PC-3 (cell line): ENCODE results near the gene CDAN1.

Experiments
- CTCF ChIP-seq: fragments of 300-600 bp; sonication (generic); conservative IDR thresholded peaks from 2 replicates; pipeline ENCODE4 v1.5.1; 2017; ENCODE audit warnings: antibody characterized with exemption, low read depth, mild to moderate bottlenecking, low read length
- EZH2 ChIP-seq: fragments of 300-600 bp; sonication (generic); IDR thresholded peaks from one replicate; pipeline ENCODE4 v1.6.1; 2017; ENCODE audit warnings: antibody characterized with exemption, mild to moderate bottlenecking, low read length; ENCODE audit not compliant: unreplicated experiment
- EZH2phosphoT487 ChIP-seq: fragments of 300-600 bp; sonication (generic); IDR thresholded peaks from 2 replicates; pipeline ENCODE4 v1.6.1; 2018; ENCODE audit warnings: mild to moderate bottlenecking, antibody characterized with exemption, low read length, borderline replicate concordance

GRCh38 chr15:42688301-42688700 lies 48.6 kb downstream of the CDAN1 start:
- no peak for TF ChIP-seq CTCF
- no peak for TF ChIP-seq EZH2
- TF ChIP-seq EZH2phosphoT487, result no peak
